HG02885 (cell line): Measurements from ENCODE around the gene DPP6.
A peak's percentile ranks its signal among the peaks of the same experiment; 100 is the strongest.
"Not testable (repeated sequence)": the region's sequence is repeated elsewhere in the genome, so short reads cannot be mapped to it uniquely, and the experiment has no call there.

ENCODE experiments used
- ATAC-seq: cut with Tn5 transposase; IDR thresholded peaks from one replicate; pipeline ENCODE4 v1.9.1; 2021; ENCODE audit warnings: mild to moderate bottlenecking; ENCODE audit not compliant: unreplicated experiment, poor library complexity

DPP6 gene

GRCh38 chr7:154928136-154929005 is 876.2 kb downstream of the DPP6 start:
- ATAC-seq: peak; percentile 85

GRCh38 chr7:154929006-154929726 is 877.0 kb downstream of the DPP6 start:
- no peak for ATAC-seq

- no peak for ATAC-seq
These were observed 879.7 kb downstream of the DPP6 start for GRCh38 chr7:154931906-154932305.

- not testable (repeated sequence) for ATAC-seq
These were observed 882.3 kb downstream of the DPP6 start for GRCh38 chr7:154934353-154934952.

- no peak for ATAC-seq
These were observed 885.6 kb downstream of the DPP6 start for GRCh38 chr7:154937837-154938236.

- ATAC-seq: no peak
These were observed 890.5 kb downstream of the DPP6 start for GRCh38 chr7:154942691-154943090.
